A673 (cell line): ENCODE measurements around the gene MTARC1.

Experiments used
- EZH2 ChIP-seq: fragments of 200-600 bp; sonication (generic); IDR thresholded peaks from 2 replicates; pipeline ENCODE4 v1.6.1; 2017; ENCODE audit warnings: borderline replicate concordance, low read depth, mild to moderate bottlenecking, mixed read lengths, antibody characterized with exemption, low read length; ENCODE audit not compliant: poor library complexity, severe bottlenecking
- TF ChIP-seq, protein P1 (sequence below): fragments of 300-800, 200-600 bp; sonication (generic); conservative IDR thresholded peaks from 2 replicates; pipeline ENCODE4 v1.5.1; 2017; ENCODE audit warnings: low read depth, mild to moderate bottlenecking, antibody characterized with exemption, low read length, moderate library complexity, mixed read lengths

DNA sequence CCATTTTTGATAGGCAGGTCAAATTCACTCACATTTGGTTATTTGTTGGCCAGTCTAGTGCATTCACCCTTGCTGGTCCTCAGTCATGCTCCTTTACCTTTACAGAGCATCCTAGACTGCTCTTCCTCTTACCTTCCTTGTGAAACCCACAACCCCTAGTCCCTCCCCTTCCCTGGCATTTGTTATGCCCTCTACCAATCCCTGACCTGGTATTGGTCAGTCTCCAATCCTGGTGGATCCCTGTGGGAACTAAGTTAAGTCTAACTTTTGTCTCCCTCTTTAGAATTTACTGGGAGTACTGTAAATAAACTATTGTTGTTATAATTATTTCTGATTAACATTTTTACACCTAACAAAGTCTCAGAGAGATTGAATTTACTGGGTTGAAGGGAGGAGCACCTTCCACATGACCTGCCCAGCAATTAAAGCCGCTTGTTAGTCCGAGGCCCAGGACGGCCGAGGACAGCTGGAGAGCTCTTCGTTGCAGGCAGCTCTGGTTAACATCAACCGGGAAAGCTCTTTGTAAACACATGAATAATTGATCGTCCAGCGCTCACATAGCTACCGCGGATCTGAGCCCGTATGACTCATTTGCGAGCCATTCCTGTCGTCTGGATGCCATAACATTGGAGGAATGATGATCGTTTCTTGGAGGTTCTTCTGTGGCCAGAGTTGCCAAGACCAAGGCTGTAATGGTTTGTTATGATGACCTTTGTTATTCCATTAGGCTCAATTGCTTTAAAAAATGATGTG is 31.9 kb downstream of the MTARC1 start:
- TF ChIP-seq, protein P1, sequence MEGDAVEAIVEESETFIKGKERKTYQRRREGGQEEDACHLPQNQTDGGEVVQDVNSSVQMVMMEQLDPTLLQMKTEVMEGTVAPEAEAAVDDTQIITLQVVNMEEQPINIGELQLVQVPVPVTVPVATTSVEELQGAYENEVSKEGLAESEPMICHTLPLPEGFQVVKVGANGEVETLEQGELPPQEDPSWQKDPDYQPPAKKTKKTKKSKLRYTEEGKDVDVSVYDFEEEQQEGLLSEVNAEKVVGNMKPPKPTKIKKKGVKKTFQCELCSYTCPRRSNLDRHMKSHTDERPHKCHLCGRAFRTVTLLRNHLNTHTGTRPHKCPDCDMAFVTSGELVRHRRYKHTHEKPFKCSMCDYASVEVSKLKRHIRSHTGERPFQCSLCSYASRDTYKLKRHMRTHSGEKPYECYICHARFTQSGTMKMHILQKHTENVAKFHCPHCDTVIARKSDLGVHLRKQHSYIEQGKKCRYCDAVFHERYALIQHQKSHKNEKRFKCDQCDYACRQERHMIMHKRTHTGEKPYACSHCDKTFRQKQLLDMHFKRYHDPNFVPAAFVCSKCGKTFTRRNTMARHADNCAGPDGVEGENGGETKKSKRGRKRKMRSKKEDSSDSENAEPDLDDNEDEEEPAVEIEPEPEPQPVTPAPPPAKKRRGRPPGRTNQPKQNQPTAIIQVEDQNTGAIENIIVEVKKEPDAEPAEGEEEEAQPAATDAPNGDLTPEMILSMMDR: no peak
- no peak for TF ChIP-seq EZH2
